GM23338 (cell line): ENCODE results near the gene FBXW2.

ENCODE experiments used
- CREB1 ChIP-seq: fragments of 250-450 bp; sonication (Bioruptor Pico); IDR thresholded peaks from 2 replicates; pipeline ENCODE4 v1.5.0; 2020; ENCODE audit warnings: low read depth, mild to moderate bottlenecking, moderate library complexity
- EZH2 ChIP-seq: fragments of 200-600 bp; sonication (generic); IDR thresholded peaks from one replicate; pipeline ENCODE4 v1.8.0; 2017; ENCODE audit warnings: antibody characterized with exemption, mild to moderate bottlenecking, low read depth; ENCODE audit not compliant: unreplicated experiment
- EZH2phosphoT487 ChIP-seq: fragments of 200-600 bp; sonication (generic); IDR thresholded peaks from one replicate; pipeline ENCODE4 v1.8.1; 2018; ENCODE audit warnings: antibody characterized with exemption; ENCODE audit not compliant: unreplicated experiment
- JUNB ChIP-seq: IDR thresholded peaks from one replicate; pipeline ENCODE4 v1.6.1; 2016; ENCODE audit warnings: antibody characterized with exemption; ENCODE audit not compliant: unreplicated experiment
- NANOG ChIP-seq: IDR thresholded peaks from 2 replicates; pipeline ENCODE4 v1.6.1; 2016; ENCODE audit warnings: antibody characterized with exemption, borderline replicate concordance
- POLR2AphosphoS5 ChIP-seq: IDR thresholded peaks from 2 replicates; pipeline ENCODE4 v1.6.1; 2016; ENCODE audit warnings: antibody characterized with exemption, low read depth
- STAT1 ChIP-seq: IDR thresholded peaks from one replicate; pipeline ENCODE4 v1.6.1; 2016; ENCODE audit warnings: antibody characterized with exemption; ENCODE audit not compliant: unreplicated experiment
- ZNF114 ChIP-seq: fragments of 250-450 bp; sonication (Bioruptor Pico); IDR thresholded peaks from 2 replicates; pipeline ENCODE4 v1.5.0; 2020; ENCODE audit warnings: mild to moderate bottlenecking, moderate library complexity
- ZNF331 ChIP-seq: fragments of 250-450 bp; sonication (Bioruptor Pico); IDR thresholded peaks from 2 replicates; pipeline ENCODE4 v1.5.0; 2020; ENCODE audit warnings: low read depth, mild to moderate bottlenecking, moderate library complexity
- TF ChIP-seq, protein P1 (sequence below), 2 experiments: fragments of 200-600 bp in 1 of 2; sonication (generic) in 1 of 2; conservative IDR thresholded peaks; 2 replicates each; pipeline versions ENCODE4 v1.5.1 to v1.6.1; 2016 to 2017; ENCODE audit warnings: antibody characterized with exemption in 2 of 2, low read depth in 2 of 2, mild to moderate bottlenecking in 2 of 2, moderate library complexity in 1 of 2
- TF ChIP-seq, protein P2 (sequence below): IDR thresholded peaks from one replicate; pipeline ENCODE4 v1.6.1; 2018; ENCODE audit warnings: antibody characterized with exemption; ENCODE audit not compliant: unreplicated experiment
- TF ChIP-seq, protein P3 (sequence below): IDR thresholded peaks from 2 replicates; pipeline ENCODE4 v1.6.1; 2016; ENCODE audit warnings: antibody characterized with exemption

DNA sequence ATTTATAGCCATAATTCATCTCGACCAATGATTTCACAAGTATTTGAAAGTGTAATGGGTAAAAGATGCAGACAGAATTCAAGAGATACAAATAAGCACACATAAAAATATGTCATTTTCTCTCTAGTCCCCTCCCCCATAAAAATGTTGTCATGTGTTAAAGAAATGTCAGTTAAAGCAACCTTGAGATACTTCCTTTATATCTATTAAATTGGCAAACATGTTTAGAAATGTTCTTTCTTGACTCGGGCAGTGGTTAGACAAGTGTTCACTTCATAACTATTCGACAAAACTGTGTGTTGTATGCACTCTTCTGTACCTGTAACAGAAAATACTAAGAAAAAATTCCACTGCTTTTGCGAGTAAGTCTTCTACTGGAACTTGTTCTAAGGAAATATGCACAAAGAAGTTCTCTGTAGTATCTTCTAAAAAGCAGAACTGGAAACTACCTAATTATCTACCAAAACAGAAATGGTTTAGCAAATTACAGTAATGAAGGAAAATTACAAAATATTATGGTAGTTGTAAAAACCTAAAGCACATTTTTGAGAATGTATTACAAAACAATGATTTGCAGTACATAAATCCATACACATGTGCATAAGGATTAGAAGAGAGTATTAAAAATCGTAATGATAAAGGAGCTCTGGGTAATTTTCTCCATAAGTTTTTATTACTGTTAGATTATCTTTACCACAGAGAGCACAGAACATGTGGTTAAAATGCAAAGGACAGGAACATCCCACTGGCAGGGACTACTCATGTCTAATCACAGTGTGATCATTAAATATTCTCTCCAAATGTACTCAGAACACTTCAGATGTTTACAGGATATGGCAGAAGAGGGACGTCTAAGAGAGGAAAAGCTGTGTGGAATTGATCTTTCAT lies 35.9 kb downstream of the FBXW2 start:
- TF ChIP-seq EZH2 (no peak), ZNF331 (no peak), CREB1 (CRISPR knock-in tag) (no peak), JUNB (no peak), EZH2phosphoT487 (no peak), POLR2AphosphoS5 (no peak), NANOG (no peak), ZNF114 (no peak), STAT1 (no peak)
- TF ChIP-seq, protein P1, sequence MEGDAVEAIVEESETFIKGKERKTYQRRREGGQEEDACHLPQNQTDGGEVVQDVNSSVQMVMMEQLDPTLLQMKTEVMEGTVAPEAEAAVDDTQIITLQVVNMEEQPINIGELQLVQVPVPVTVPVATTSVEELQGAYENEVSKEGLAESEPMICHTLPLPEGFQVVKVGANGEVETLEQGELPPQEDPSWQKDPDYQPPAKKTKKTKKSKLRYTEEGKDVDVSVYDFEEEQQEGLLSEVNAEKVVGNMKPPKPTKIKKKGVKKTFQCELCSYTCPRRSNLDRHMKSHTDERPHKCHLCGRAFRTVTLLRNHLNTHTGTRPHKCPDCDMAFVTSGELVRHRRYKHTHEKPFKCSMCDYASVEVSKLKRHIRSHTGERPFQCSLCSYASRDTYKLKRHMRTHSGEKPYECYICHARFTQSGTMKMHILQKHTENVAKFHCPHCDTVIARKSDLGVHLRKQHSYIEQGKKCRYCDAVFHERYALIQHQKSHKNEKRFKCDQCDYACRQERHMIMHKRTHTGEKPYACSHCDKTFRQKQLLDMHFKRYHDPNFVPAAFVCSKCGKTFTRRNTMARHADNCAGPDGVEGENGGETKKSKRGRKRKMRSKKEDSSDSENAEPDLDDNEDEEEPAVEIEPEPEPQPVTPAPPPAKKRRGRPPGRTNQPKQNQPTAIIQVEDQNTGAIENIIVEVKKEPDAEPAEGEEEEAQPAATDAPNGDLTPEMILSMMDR (conservative IDR thresholded peaks at IDR 0.05; ENCODE audit: low read depth in 2 of 2) = no peak
- TF ChIP-seq, protein P2, sequence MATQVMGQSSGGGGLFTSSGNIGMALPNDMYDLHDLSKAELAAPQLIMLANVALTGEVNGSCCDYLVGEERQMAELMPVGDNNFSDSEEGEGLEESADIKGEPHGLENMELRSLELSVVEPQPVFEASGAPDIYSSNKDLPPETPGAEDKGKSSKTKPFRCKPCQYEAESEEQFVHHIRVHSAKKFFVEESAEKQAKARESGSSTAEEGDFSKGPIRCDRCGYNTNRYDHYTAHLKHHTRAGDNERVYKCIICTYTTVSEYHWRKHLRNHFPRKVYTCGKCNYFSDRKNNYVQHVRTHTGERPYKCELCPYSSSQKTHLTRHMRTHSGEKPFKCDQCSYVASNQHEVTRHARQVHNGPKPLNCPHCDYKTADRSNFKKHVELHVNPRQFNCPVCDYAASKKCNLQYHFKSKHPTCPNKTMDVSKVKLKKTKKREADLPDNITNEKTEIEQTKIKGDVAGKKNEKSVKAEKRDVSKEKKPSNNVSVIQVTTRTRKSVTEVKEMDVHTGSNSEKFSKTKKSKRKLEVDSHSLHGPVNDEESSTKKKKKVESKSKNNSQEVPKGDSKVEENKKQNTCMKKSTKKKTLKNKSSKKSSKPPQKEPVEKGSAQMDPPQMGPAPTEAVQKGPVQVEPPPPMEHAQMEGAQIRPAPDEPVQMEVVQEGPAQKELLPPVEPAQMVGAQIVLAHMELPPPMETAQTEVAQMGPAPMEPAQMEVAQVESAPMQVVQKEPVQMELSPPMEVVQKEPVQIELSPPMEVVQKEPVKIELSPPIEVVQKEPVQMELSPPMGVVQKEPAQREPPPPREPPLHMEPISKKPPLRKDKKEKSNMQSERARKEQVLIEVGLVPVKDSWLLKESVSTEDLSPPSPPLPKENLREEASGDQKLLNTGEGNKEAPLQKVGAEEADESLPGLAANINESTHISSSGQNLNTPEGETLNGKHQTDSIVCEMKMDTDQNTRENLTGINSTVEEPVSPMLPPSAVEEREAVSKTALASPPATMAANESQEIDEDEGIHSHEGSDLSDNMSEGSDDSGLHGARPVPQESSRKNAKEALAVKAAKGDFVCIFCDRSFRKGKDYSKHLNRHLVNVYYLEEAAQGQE = no peak
- TF ChIP-seq, protein P3, sequence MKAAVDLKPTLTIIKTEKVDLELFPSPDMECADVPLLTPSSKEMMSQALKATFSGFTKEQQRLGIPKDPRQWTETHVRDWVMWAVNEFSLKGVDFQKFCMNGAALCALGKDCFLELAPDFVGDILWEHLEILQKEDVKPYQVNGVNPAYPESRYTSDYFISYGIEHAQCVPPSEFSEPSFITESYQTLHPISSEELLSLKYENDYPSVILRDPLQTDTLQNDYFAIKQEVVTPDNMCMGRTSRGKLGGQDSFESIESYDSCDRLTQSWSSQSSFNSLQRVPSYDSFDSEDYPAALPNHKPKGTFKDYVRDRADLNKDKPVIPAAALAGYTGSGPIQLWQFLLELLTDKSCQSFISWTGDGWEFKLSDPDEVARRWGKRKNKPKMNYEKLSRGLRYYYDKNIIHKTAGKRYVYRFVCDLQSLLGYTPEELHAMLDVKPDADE = no peak
